GM12892 (cell line): Measurements from ENCODE around the gene NT5C2.

Experiments
- POLR2A ChIP-seq: IDR thresholded peaks from 2 replicates; pipeline ENCODE4 v1.6.1; 2011; ENCODE audit warnings: low read depth, low read length, control low read depth
- POLR2AphosphoS5 ChIP-seq: IDR thresholded peaks from 2 replicates; pipeline ENCODE4 v1.6.1; 2011; ENCODE audit warnings: low read depth, low read length, control low read depth
- TAF1 ChIP-seq: IDR thresholded peaks from 2 replicates; pipeline ENCODE4 v1.6.1; 2011; ENCODE audit warnings: low read depth, mild to moderate bottlenecking, control low read depth, low read length, borderline replicate concordance

DNA sequence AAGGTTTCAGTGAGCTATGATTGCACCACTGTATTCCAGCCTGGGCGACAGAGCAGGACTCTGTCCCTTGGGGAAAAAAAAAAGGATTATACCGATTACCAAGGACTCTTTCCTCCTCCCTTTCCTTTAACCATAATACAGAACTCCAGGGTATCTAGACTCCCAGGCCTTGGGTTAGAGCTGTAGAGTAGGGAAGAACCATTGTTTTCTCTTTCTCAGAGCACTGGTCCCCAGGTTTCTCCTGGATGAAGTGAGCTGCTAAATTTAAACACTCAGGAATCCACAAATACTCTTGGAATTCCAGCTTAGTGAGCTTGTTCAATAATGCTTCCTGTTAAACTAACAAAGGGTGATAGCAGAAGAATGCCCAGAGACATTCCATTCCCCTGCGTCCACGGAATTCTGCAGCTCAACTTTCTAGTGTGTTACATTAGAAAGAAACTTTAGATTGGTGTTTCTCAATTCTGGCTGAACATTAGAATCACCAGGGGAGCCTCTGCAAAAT lies 38.0 kb upstream of the NT5C2 start:
- TF ChIP-seq TAF1 = no peak
- TF ChIP-seq POLR2A = no peak
- no peak for TF ChIP-seq POLR2AphosphoS5
